Measurements from ENCODE around the gene EML1.
A peak's percentile ranks its signal among the peaks of the same experiment; 100 is the strongest.

The EML1 gene

DNA sequence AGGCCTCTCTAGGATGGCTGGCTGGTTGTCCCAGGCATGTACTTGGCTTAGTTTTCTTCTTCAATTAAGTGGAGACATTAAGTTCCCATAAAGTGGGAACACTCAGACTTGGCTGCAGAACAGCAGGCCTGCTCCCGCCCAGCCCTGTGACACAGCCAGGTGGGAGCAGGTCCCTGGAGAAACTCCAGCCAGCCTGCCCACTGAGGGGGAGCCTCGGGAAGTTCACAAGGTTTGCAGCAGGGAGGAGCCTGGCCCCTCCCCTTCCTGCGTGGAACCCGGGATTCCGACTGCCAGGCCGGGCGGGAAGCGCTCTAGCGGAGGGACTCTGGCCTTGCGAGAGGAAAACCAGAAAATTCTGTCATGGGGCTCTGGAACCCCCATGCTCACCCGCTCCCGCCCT is 173.7 kb downstream of the EML1 start:
- DNase-seq (ENCODE audit: low spot score) = no peak

GRCh38 chr14:99968191-99968920 is 175.1 kb downstream of the EML1 start:
- DNase-seq (ENCODE audit: low spot score) = no peak

DNA sequence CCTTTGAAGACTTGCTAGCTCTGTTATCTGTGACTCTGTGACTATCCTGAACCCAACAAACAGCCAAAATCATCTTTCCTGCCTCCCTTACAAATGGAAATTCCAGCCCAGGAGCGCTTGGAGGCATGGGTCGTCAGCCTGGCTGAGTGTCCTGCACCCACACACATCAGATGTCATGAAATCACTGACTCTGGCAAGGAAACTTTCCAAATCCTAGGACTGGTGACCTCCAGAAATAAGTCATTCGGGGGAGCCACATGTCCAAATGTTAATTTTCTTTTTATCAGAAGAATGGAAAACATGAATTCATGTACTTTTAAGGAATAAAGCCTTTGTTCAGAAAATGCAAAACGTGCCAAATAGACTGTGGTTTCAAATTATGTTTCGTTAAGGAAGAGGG is 175.7 kb downstream of the EML1 start:
- no peak for DNase-seq (ENCODE audit: low spot score)

DNA sequence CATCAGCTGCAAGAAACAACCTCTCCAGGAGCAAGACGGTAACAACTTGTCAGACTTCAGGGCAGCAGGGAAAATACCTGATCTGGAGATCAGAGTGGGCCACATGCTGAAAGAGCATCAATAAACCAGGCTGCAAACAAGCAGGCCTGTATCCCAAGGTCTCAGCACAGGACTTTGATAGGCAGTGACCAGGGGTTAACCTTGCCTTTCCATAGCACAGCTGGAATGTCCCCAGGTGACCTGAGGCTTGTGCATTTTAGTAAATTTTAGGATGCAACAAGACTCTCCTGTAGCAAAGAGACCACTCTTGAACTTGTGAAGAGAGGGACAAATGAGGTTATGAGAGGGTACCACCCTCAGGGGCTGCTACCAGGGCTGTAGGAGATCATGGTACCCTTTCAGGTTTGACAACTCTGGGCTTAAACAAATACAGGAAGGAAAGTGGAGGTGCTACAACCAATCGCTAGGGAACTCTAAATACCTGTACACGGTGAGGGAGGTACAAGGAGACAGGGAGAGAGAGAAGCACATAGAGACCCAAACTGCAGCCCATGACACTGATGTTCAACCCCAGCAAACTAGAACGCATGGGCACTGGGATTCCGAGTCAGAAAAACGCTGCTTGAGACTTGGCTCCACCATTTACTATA is 176.6 kb downstream of the EML1 start:
- no peak for DNase-seq (ENCODE audit: low spot score)

- peak; percentile 93 for DNase-seq (ENCODE audit: low spot score)
These were observed 178.1 kb downstream of the EML1 start for GRCh38 chr14:99971087-99971940.

DNA sequence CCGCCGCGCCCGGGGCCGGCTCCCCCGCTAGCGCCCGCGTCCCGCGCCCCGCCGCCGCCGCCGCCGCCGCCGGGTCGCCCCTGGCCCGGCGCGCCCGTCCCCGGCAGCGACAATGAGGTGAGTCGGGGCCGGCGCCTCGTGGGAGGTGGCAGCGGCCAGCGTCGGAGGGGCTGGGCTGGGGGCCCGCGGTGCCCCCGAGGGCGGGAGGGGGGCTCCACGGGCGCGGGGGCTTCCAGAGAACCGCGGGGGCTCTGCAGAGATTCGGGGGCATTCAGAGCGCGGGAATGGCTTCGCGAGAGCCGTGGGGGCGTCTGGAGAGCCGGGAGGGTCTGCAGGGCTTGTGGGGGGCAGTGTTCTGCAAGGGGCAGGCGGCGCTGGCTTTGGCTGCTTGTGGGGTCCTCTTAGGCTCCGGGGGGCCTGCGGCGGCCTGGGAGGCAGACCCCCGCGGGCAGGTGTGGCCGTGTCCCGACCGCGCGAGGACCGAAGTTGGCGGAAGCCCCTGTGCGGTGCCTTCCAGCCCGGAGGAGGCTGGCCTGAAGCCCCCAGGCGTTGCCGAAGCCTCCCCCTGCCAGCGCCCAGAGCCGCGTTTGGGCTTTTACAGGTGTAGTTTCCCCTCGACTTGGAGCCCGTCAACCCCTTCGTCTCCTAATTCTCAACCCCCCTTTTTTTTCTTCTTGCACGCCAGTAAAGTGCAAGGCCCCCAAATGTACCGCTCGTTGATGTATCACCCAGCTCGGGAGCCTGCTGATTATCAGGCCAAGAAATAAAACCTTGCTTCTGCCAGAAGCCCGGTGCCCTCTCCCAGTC is 178.9 kb downstream of the EML1 start:
- peak; percentile 67 for DNase-seq (ENCODE audit: low spot score)

- no peak for DNase-seq (ENCODE audit: low spot score)
These were observed 179.7 kb downstream of the EML1 start for GRCh38 chr14:99972748-99973466.

DNA sequence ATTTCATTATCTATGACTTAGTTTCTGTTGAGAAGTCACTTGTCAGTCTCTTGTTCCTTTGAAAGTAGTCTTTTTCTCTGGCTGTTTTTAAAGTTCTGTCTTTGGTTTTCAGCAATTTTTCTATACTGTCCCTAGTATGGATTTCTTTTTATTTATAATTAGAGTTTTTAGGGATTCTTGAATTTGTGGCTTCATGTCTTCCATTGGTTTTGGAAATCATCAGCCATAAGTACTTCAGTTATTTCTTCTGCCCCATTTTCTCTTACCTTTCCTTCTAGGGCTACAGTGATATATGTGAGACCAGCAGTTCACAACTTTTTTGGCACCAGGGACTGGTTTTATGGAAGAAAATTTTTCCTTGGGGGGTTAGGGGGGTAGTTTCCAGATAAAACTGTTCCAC is 182.0 kb downstream of the EML1 start:
- DNase-seq (ENCODE audit: low spot score) = no peak

DNA sequence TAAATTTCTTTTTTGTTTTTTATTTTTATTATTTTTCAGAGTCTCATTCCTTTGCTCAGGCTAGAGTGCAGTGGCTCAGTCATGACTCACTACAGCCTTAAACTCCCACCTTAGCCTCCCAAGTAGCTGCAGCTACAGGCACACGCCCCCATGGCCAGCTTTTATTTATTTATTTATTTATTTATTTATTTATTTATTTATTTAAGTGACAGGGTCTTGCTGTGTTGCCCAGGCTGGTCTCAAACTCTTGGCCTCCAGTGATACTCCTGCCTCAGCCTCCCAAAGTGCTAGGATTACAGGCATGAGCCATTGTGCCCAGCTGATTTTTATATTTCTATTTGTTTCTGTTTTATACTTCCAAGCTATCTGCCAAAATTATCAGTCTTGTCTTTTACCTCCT is 182.8 kb downstream of the EML1 start:
- no peak for DNase-seq (ENCODE audit: low spot score)

GRCh38 chr14:99976681-99977080 is 183.5 kb downstream of the EML1 start:
- no peak for DNase-seq (ENCODE audit: low spot score)

GRCh38 chr14:99980299-99980698 is 187.1 kb downstream of the EML1 start:
- no peak for DNase-seq (ENCODE audit: low spot score)

DNA sequence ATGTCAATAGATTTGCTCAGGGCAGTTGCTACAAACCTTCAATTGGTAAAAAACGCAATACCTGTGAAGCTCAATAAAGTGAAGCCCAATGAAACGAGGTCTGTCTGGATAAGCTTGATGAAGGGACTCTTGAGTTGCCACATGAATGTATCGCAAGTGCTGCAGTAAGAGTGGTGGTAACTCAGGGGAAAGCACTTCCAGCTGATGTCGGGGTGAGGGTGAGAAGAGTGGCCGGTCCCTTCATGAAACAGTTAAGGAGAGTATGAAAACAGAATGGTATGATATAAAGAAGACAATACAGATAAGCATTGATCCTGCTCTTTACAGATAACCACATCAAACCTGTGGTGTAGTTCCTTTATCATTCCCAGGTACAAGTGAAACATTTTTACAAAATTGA is 188.6 kb downstream of the EML1 start:
- no peak for DNase-seq (ENCODE audit: low spot score)

DNA sequence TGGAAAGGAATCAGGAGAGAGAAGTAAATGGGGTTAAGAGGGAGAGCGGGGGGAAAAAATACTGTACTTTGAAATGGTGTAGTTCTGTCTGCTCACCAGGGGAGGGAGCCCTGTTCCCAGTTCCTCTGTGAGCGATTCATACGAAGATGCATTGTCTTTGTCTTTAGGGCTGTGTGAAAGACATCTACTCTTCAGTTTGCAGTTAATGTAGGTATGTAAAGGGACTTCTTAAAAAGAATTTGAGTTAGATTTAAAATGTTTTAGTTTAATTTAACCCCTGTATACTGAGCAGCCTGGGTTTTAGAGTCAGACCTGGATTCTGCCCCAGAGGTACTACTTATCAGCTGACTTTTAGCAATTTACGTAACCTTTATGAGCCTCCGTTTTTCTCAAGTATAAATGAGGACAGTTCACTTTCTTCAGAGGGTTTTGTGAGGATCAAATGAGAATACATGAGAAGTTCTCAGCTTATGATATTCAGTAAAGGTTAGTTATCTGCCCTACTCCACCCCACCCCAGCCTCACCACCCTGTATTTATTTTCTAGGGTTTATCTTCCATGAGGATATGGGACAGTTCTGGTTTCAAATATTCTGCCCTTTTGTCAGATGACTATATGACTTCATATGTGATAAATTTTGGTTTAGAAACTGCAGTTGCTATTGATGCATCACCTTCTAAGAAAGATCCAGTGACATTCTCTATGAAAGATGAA is 189.5 kb downstream of the EML1 start:
- DNase-seq (ENCODE audit: low spot score) = peak; percentile 55

DNA sequence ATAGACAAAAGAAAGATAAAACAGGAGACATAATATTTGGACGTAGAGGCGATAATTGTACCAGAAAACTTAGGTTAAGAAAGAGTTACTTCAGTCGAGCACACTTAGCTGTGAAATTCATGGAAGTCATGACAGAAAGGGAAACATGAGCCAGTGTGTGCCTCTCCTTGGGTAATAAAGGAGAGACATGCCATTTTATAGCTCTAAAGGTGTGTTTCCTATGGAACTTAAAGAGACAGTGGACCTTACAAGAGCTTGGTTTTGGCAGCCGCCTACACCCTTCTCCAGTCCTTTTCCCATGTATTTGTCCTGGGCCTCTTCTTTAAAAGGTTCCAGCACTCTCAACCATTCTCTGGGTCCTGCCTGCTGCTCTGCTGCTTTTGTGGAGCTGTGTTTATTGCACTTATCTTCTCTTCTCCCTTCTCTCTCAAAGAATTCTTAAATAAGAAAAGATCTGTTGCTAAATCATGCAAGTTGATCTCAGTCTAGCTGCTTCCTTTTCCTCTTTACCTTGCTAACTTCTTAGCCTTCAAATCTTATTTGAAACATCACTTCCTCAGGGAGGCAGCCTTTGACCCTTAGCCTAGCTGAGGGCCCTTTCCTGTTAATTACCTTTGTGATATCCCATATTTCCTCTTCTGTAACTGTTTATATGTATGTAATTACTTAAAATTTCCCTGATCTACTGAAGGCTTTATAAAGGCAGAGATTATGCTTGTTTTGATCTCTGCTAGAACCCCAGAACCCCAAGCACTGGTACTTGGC is 190.2 kb downstream of the EML1 start:
- DNase-seq (ENCODE audit: low spot score) = no peak

- DNase-seq (ENCODE audit: low spot score) = no peak
These were observed 190.8 kb downstream of the EML1 start for GRCh38 chr14:99984036-99984435.

- no peak for DNase-seq (ENCODE audit: low spot score)
These were observed 193.2 kb downstream of the EML1 start for GRCh38 chr14:99986396-99986795.

GRCh38 chr14:99989032-99989431 is 195.8 kb downstream of the EML1 start:
- no peak for DNase-seq (ENCODE audit: low spot score)

GRCh38 chr14:99990268-99991170 is 197.3 kb downstream of the EML1 start:
- DNase-seq (ENCODE audit: low spot score) = no peak

GRCh38 chr14:99991331-99991730 is 198.1 kb downstream of the EML1 start:
- DNase-seq (ENCODE audit: low spot score) = no peak
